Measurements from ENCODE around the gene FRMD5.

Gene FRMD5

DNA sequence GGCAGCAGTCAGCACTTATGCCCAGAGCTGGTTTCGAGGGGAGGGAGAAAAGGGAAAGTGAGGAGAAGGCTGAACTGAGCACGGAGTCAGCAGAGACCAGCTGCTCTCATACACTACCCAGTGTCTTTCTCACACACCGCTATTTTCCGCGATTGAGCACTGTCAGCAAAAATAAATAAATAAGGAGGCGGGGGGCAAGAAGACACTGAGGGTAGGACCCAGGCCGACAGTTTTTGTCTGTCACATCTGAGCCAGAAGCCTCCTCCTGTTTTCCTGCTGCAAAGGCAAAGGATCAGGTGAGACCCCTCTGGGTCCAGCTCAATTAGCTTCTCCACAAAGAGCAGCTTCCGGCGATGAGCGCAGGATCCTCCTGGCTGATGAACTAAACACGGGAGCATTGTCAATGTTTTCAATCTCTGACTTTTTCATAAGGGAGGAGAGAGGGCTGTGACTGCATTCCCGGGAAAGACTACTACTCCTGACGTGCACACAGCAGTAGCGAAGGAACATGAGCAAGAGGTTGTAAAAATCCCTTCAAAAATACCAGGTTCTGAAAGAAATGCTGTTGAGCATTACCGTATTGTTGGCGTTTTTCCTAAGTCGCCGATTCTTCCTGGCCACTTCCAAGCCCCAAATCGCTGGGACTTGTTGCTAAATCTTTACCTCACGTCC lies 1.3 kb downstream of the FRMD5 start:
- TF ChIP-seq, protein P1, sequence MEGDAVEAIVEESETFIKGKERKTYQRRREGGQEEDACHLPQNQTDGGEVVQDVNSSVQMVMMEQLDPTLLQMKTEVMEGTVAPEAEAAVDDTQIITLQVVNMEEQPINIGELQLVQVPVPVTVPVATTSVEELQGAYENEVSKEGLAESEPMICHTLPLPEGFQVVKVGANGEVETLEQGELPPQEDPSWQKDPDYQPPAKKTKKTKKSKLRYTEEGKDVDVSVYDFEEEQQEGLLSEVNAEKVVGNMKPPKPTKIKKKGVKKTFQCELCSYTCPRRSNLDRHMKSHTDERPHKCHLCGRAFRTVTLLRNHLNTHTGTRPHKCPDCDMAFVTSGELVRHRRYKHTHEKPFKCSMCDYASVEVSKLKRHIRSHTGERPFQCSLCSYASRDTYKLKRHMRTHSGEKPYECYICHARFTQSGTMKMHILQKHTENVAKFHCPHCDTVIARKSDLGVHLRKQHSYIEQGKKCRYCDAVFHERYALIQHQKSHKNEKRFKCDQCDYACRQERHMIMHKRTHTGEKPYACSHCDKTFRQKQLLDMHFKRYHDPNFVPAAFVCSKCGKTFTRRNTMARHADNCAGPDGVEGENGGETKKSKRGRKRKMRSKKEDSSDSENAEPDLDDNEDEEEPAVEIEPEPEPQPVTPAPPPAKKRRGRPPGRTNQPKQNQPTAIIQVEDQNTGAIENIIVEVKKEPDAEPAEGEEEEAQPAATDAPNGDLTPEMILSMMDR (IDR thresholded peaks at IDR 0.05; ENCODE audit: low read depth, low read length) = no peak
- DNase-seq (ENCODE audit: extremely low read depth, low read depth) = no peak

GRCh38 chr15:44188795-44189194 lies 6.3 kb downstream of the FRMD5 start:
- DNase-seq (ENCODE audit: extremely low read depth, low read depth) = no peak
- TF ChIP-seq, protein P1 (IDR thresholded peaks at IDR 0.05; ENCODE audit: low read depth, low read length) = no peak

DNA sequence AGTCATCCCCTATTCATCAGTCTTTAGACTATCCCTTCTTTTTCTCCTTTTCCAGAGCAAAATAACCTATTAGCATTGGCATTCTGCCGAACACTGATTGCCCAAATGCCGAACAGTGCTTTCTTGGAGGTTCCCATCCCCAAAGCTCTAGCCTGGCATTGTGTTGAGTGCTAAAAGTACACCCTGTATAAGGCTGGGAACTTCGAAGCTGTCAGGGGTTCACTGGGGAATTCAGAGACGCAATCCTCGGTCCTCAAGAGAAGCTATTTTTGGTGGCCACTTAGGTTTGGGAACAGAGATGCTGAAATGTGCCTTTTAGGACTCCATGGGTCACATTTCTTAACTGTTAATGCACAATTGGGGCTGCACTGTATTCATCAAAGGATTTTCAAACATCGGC lies 8.4 kb downstream of the FRMD5 start:
- no peak for DNase-seq (ENCODE audit: extremely low read depth, low read depth)
- TF ChIP-seq, protein P1 (IDR thresholded peaks at IDR 0.05; ENCODE audit: low read depth, low read length) = no peak

DNA sequence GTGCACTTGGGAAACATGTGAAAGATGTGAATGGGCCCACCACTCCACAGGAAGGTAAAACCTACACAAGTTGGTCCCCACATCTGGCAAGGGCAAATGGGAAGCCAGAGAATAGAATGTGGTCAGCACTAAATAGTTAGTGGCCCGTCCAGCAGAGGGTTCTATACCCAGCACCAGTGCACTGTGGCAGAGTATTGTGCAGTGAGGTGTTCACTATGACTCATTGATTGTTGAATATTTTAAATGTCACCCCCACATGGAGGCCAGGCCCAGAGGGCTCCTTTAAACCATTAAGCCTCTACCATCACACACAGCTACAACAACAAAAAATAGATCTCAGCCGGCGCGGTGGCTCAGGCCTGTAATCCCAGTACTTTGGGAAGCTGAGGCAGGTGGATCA lies 11.7 kb downstream of the FRMD5 start:
- no peak for DNase-seq (ENCODE audit: extremely low read depth, low read depth)
- TF ChIP-seq, protein P1 (IDR thresholded peaks at IDR 0.05; ENCODE audit: low read depth, low read length) = no peak

DNA sequence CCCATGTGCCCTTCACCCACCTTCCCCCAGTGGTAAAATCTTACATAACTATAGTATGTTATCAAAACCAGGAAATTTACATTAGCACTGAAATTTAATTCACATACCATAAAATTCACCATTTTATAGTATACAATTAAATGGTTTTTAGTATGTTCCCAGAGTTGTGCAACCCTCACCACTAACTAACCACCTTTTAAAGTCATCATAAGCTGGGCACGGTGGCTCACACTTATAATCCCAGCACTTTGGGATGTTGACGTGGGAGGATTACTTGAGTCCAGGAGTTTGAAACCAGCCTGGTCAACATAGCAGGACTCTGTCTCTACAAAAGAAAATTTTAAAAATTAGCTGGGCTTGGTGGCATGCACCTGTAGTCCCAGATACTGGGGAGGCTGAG lies 13.7 kb downstream of the FRMD5 start:
- TF ChIP-seq, protein P1 (IDR thresholded peaks at IDR 0.05; ENCODE audit: low read depth, low read length) = no peak
- DNase-seq (ENCODE audit: extremely low read depth, low read depth) = no peak

DNA sequence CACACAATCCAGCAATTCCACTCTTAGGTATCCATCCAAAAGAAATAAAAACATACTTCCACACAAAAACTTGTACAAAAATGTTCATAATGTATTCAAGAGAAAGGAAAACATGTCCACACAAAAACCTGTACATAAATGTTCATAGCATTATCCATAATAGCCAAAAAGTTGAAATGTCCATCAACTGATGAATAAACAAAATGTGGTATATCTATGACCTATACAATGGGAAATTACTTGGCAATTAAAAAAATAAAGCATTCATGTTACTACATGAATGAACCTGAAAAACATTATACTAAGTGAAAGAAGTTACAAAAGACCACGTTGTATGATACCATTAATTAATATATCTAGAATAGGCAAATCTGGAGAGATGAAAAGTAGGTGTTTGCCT lies 17.9 kb downstream of the FRMD5 start:
- no peak for DNase-seq (ENCODE audit: extremely low read depth, low read depth)
- TF ChIP-seq, protein P1 (IDR thresholded peaks at IDR 0.05; ENCODE audit: low read depth, low read length) = no peak

DNA sequence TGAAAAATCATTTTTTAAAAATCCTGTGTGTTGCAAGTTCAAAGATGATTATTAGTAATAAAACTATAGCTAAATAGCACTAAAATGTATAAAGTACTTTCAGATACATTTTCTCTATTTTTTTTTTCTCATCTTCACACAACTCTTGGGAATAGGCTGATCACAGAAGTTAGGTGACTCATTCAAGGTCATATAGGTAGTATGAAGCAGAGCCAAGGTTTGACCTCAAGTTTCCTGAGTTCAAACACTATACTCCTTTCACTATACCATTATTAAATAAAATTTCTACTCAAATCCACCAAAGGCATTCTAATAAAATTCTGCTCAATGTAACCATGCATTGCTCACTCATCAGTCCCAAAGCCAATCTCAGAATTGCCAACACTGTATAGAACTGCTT lies 21.3 kb downstream of the FRMD5 start:
- no peak for DNase-seq (ENCODE audit: extremely low read depth, low read depth)
- TF ChIP-seq, protein P1 (IDR thresholded peaks at IDR 0.05; ENCODE audit: low read depth, low read length) = no peak

Data from AG09319 (cell line).